ENCODE data around the gene ARL5C.
"Not testable (repeated sequence)": the region's sequence is repeated elsewhere in the genome, so short reads cannot be mapped to it uniquely, and the experiment has no call there.

The ARL5C gene

DNA sequence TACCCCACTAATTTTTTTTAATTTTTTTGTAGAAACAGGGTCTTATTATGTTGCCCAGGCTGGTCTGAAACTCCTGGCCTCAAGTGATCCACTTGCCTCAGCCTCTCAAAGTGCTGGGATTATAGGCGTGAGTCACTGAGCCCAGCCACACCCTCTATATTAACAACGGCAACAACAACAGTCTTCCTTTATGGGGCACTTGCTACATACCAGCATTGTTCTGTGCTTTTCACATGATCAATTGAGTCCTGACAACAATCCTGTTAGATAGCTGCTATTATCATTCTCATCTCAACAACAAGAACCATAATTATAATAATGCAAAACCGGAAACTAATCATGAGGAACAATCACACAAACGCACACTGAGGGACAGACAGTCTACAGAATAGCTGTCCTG, 12.6 kb upstream of the ARL5C start:
- H3K4me3 Mint-ChIP-seq = no peak overlapping the region
- H3K27me3 Mint-ChIP-seq = no peaks in the 10 kb centered on the region
- H3K4me1 Mint-ChIP-seq = peaks cover 20% of the 10 kb centered on the region
- ATAC-seq (no peak), DNase-seq (no peak)
- no peaks in the 10 kb centered on the region for H3K9me3 Mint-ChIP-seq
- H3K27ac Mint-ChIP-seq = no peak overlapping the region

DNA sequence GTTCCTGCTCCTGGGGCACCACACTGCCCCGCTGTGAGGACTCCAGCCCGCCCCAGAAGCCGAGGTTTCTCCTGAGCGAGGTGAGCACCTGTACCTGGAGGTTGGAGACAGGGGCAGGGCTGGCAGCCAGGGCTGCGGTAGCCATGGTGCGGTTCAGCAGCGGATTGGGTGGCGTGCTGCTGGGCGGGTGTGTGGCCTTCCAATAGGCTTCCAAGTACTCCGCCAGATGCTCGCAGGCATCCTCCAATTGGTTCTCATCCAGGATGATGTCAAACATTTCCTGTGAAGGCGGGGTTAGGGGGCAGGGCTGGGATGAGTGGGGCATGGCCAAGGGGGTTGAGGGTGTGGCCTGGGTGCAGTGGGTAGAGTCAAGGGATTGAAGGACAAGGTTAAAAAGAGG, 11.3 kb upstream of the ARL5C start:
- H3K4me1 Mint-ChIP-seq = peaks cover 29% of the 10 kb centered on the region
- H3K27ac Mint-ChIP-seq = peak overlapping the region in 1 of 2 donors; percentile 56
- no peak overlapping the region for H3K4me3 Mint-ChIP-seq
- no peaks in the 10 kb centered on the region for H3K27me3 Mint-ChIP-seq
- ATAC-seq = no peak
- DNase-seq = no peak
- H3K9me3 Mint-ChIP-seq = no peaks in the 10 kb centered on the region

DNA sequence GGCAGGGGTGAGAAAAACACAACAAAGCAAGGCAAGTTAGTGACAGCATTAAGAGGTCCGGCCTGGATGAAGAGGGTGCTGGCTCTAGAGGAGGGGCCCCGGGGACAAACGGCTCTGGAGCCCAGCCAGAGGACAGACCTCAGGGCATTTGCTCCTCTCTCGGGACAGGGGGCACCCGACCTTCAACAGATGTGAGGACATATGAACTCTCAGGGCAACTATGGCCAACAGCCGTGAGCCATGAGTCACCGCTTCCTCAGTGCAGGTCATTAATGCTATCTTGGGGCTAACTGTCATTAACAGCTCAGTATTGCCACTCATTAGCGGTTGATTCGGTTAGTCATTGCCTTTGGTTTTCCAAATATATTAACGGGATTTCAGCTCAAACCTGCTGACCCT, 9.7 kb upstream of the ARL5C start:
- ATAC-seq (no peak), DNase-seq (no peak)
- Mint-ChIP-seq H3K27me3 (no peaks in the 10 kb centered on the region), H3K9me3 (no peaks in the 10 kb centered on the region), H3K27ac (no peak overlapping the region), H3K4me1 (peaks cover 29% of the 10 kb centered on the region), H3K4me3 (no peak overlapping the region)

DNA sequence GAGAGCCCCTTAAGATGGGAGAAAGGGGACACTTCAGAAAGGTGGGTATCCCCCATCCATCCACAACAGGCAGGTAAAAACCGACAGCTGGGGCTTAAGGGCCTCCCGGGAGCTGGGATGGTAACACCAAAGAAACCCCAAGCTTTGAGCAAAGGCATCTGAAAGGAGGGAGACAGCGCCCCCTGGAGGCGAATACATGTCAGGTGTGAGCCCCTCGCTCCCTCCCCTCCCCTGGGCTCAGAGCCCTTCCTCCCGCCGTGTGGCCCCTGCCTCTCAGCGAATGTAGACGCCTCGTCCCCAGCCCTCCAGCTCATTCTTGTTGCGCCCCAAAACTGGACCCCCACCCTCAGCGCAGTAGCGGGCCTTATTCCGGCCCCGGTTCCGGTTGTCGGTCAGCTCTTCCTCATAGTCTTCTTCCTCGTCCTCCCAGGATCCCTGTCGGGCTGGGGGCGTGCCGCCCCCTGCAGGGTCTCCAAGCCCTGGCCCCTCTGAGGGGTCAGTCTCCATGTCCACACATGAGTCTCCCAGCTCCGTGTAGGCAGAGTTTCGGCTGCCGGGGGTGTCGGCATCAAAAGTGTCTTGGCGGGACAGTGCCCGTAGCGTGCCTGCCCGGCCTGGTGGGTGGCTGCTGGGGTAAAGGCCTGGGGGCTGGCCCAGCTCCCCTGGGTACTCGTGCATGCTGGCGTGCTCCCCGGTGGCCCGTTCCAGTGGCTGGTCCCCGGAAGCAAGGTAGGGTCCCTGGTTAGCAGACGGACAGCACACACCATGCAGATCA, 9.1 kb upstream of the ARL5C start:
- Mint-ChIP-seq H3K4me1 (peaks cover 29% of the 10 kb centered on the region), H3K27ac (no peak overlapping the region), H3K4me3 (no peak overlapping the region), H3K27me3 (no peaks in the 10 kb centered on the region), H3K9me3 (no peaks in the 10 kb centered on the region)
- ATAC-seq (peak; percentile 85), DNase-seq (peak; percentile 60 to 70)

DNA sequence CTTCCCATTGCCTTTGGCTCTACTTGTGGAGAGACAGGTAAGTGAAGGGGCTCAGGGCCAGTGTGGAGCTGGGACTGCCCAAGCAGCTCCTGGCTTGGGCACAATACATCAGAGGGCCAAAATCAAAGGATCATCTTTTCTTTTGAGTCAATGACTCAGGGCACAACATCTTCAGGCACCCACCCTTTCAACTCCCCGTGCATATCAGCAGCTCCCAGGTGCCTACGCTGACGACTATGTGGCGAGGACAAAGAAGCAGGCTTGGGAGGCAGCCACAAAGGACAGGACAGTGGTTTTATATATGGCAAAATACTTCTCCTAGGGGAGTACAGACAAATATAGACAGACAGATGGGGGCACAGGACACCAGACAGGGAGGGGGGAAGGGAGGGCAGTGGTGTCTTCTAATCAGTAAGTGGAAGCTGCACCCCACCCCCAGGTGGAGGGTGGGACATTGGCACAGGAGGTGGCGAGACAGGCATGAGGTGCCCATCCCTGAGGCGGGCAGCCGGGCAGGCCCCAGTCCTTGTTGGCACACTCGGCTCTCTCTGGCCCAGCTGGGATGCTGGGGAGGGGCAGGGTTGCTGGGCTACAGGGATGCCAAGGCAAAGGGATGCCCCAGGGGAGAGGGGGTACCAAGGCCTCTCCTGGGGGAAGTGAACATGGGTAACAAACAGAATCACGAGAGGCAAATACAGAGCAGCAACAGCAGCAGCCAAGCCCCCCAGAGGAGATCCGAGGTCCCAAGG, 7.7 kb upstream of the ARL5C start:
- DNase-seq (no peak), ATAC-seq (no peak)
- Mint-ChIP-seq H3K9me3 (no peaks in the 10 kb centered on the region), H3K4me1 (peaks cover 29% of the 10 kb centered on the region), H3K27ac (no peak overlapping the region), H3K27me3 (no peaks in the 10 kb centered on the region), H3K4me3 (no peak overlapping the region)

DNA sequence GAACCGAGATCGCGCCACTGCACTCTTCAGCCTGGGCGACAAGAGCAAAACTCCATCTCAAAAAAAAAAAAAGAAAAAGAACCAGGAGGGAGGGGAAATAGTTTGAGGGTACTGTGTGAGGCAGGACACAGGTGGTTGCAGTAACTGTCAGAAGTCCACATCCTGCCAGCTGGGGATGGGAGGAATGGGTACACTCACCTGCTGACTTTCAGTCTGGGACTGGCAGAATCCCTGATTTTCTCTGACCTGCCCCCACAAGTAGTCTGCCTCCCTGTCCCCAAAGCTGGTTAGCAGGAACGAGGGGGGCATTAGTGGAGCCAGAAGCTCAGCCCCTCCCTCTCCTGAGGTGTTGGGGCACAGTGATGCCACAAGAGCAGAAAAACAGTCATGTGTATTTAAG, 7.1 kb upstream of the ARL5C start:
- H3K4me1 Mint-ChIP-seq = peaks cover 29% of the 10 kb centered on the region
- H3K27ac Mint-ChIP-seq = peak overlapping the region in 1 of 2 donors; percentile 92
- DNase-seq (no peak), ATAC-seq (no peak)
- H3K4me3 Mint-ChIP-seq = no peak overlapping the region
- peaks cover 6% of the 10 kb centered on the region for H3K27me3 Mint-ChIP-seq
- H3K9me3 Mint-ChIP-seq = no peaks in the 10 kb centered on the region

DNA sequence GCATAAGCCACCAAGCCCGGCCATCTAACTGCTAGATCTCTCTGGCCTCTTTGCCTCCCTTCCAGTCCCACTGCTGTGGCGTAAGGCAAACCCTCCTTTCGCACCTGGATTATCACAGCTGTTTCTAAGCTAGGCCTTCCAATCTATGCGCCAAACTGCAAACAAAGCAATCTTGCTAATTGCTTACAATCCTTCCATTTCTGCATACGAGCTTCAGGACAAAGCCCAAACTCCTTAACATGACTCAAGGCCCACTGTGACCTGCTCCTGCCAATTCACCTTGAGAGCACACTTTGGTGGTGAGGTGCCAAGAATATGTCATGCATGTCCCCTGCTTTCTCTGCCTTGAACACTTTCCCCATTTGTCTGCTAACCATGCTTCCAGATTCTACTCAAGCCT, 6.0 kb upstream of the ARL5C start:
- Mint-ChIP-seq H3K4me3 (no peak overlapping the region), H3K4me1 (peaks cover 38% of the 10 kb centered on the region), H3K9me3 (no peaks in the 10 kb centered on the region)

DNA sequence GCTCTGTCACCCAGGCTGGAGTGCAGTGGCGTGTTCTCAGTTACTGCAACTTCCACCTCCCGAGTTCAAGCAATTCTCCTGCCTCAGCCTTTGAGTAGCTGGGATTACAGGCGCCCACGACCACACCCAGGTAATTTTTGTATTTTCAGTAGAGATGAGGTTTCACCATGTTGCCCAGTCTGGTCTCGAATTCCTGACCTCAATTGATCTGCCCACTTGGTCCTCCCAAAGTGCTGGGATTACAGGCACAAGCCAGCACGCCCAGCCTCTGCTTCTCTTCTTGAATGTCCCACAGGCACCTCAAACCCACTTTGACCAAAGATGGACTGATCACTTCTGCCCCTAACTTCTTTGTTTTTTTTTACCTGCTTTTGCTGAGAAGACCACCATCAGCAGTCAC, 4.6 kb upstream of the ARL5C start:
- H3K4me3 Mint-ChIP-seq = no peak overlapping the region
- no peak for ATAC-seq
- H3K27me3 Mint-ChIP-seq = peaks cover 26% of the 10 kb centered on the region
- H3K27ac Mint-ChIP-seq = no peak overlapping the region
- no peak for DNase-seq
- peaks cover 48% of the 10 kb centered on the region for H3K4me1 Mint-ChIP-seq
- H3K9me3 Mint-ChIP-seq = no peaks in the 10 kb centered on the region

More for the DNA sequence above, 6.0 kb upstream of the ARL5C start:
- no peak overlapping the region for H3K27ac Mint-ChIP-seq
- ATAC-seq = no peak
- peaks cover 12% of the 10 kb centered on the region for H3K27me3 Mint-ChIP-seq
- no peak for DNase-seq

DNA sequence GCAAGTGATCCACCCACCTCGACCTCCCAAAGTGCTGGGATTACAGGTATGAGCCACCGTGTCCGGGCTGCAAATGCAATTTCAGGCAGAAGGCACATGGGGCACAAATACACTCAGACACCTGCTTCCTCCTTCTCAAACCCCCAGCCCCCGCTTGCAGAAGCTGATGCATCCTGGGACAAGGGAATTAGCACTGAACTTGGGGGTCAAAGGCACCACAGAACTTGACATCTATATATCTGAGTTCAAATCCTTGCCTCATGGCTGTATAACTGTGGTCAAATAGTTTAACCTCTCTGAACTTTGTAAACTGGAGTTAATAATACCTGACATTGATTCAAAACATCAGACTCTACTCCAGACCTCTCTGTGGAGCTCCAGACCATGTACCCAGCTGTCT, 4.1 kb upstream of the ARL5C start:
- ATAC-seq = no peak
- no peak for DNase-seq
- Mint-ChIP-seq H3K4me1 (peaks cover 49% of the 10 kb centered on the region), H3K27me3 (peaks cover 30% of the 10 kb centered on the region), H3K9me3 (no peaks in the 10 kb centered on the region), H3K4me3 (no peak overlapping the region), H3K27ac (no peak overlapping the region)

DNA sequence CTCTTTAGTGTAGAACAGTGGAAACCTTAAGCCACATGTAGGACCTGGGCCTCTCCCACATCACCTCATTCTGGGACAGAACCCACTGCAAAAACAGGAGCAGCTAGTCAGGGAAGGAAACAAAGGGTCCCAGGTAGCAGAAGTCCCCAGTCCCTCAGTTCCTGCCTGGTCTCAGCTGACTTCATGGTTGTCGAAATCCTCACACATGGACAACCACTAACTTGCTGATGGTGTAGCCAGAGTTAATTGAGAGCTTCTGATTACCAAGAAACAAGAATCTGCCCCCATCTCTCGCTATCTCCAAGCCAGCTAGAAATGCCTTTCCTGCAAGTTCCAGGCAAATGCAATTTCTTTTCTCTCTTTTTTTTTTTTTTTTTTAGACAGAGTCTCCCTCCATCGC, 3.6 kb upstream of the ARL5C start:
- Mint-ChIP-seq H3K4me3 (no peak overlapping the region), H3K27me3 (peaks cover 33% of the 10 kb centered on the region), H3K9me3 (no peaks in the 10 kb centered on the region), H3K4me1 (peaks cover 49% of the 10 kb centered on the region), H3K27ac (no peak overlapping the region)
- ATAC-seq (no peak), DNase-seq (no peak)

DNA sequence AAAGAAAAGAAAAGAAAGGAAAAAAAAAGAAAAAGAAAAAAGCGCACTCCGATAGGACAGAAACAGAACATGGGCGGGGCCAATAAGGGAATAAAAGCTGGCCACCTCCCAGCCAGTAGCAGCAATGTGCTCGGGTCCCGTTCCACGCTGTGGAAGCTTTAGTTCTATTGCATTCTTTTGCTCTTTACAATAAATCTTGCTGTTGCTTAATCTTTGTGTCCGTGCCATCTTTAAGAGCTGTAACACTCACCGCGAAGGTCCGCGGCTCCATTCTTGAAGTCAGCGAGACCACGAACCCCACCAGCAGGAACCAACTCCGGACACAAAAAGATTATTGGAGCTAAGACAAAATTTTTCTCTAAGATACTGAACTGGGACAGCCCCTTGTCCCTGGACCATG, 3.1 kb upstream of the ARL5C start:
- H3K4me3 Mint-ChIP-seq = no peak overlapping the region
- ATAC-seq (no peak), DNase-seq (no peak)
- peaks cover 49% of the 10 kb centered on the region for H3K4me1 Mint-ChIP-seq
- H3K27ac Mint-ChIP-seq = no peak overlapping the region
- H3K9me3 Mint-ChIP-seq = no peaks in the 10 kb centered on the region
- H3K27me3 Mint-ChIP-seq = peaks cover 33% of the 10 kb centered on the region

DNA sequence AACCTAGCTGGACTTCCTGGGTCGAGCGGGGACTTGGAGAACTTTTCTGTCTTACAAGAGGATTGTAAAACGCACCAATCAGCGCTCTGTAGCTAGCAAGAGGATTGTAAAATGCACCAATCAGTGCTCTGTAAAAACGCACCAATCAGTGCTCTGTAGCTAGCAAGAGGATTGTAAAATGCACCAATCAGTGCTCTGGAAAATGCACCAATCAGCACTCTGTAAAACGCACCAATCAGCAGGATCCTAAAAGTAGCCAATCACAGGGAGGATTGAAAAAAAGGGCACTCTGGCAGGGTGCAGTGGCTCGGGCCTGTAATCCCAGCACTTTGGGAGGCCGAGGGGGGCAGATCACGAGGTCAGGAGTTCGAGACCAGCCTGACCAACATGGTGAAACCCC, 2.5 kb upstream of the ARL5C start:
- DNase-seq = not testable (repeated sequence)

DNA sequence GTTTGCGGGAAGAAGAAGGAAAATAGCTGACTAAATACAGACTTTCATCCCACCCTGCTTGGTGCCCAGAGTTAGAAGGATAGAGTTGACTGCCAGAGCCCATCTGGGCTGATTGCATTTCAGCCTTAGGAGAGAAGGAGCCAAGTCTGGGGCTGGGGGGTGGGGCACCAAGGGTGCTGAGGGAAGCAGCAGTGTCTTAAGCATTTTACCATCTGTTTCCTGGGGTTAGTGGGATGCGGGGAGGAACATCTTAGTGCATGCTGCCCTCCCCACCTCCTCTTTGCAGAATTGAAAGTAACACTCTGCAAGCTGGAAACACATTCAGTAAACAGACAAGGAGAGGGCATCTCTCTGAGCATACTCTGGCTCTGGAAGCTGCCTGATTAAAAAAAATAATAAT, 1.5 kb upstream of the ARL5C start:
- ATAC-seq (no peak), DNase-seq (no peak)
- H3K4me1 Mint-ChIP-seq = peaks cover 37% of the 10 kb centered on the region
- H3K27me3 Mint-ChIP-seq = peaks cover 33% of the 10 kb centered on the region
- H3K27ac Mint-ChIP-seq = no peak overlapping the region
- H3K4me3 Mint-ChIP-seq = no peak overlapping the region
- no peaks in the 10 kb centered on the region for H3K9me3 Mint-ChIP-seq

More for the DNA sequence above, 2.5 kb upstream of the ARL5C start:
- peaks cover 46% of the 10 kb centered on the region for H3K4me1 Mint-ChIP-seq
- not testable (repeated sequence) for H3K4me3 Mint-ChIP-seq, H3K9me3 Mint-ChIP-seq, H3K27ac Mint-ChIP-seq, ATAC-seq
- H3K27me3 Mint-ChIP-seq = peaks cover 33% of the 10 kb centered on the region

DNA sequence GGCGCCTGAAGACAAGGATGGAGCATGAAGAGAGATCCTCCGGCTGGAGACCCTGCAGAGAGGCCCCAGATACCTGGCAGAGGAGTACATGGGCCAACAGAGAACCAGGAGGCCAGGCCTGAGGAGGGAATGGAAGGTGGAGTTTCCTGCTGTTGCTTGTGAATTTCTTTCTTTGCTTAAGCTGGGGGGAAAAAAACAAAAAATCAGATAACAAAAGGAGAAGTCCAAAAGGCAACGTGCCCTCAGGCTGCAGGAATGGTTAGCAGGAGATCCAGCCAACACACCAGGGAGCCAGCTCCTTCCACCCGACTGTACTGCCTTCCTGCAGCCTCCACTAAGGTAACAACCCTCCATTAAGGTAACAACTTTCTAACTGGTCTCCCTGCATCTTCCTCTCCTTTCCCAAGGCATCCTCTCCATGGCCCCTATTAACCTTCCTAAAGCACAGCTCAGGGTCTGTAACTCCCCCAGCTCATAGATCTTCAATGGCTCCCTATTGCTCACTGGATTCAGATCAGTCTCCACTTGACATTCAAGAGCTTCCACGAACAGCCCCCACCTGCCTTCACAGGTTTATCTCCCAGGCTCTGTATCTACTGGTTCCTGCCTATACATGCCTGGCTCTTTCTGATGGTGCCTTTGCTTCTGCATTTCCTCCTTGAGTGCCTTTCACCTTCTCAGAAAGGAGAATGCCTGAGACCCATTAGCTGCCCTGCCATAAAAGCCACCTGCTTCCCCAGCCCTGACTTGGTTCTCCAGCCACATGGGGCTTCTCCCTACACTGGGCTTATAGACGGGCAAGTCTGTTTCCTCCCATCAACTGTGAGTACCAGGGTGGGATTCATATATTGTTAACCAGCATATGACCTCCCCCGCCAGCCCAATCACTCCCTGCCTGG, 725 bp upstream of the ARL5C start:
- H3K27me3 Mint-ChIP-seq = peaks cover 33% of the 10 kb centered on the region
- DNase-seq (no peak), ATAC-seq (no peak)
- no peak overlapping the region for H3K27ac Mint-ChIP-seq
- no peaks in the 10 kb centered on the region for H3K9me3 Mint-ChIP-seq
- H3K4me1 Mint-ChIP-seq = peaks cover 37% of the 10 kb centered on the region
- no peak overlapping the region for H3K4me3 Mint-ChIP-seq

DNA sequence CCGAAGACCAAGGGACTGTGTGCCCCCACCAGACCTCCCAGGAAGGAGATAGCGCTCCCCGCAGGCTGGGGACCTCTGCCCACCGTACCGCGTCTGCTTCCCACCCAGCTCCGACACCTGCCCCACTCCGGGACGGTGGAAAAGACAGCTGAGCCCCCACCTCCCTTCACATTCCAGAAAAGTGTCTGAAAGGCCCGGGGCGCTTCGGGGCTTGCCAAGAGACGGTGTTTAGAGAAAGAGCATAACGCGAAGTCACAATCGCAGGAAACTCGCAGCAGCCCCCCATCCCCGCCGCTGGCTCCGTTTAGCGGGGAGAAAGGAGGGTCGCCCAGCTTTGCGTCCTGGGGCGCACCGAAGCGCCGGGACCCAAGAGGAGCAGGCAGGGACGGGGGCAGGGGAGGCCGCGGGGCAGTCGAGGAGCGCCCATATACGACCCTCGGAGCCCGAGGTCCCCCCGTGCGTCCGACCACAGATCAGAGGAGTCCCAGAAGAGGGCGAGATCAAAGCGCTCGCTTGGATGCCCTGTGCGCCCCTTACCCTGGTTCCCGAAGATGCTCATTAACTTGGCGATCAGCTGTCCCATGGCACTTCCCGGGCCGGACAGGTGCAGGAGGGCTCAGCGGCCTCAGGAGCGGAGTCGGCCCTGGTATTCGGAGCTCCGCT, 652 bp downstream of the ARL5C start:
- peak overlapping the region; percentile 94 for H3K4me3 Mint-ChIP-seq
- peaks cover 37% of the 10 kb centered on the region for H3K4me1 Mint-ChIP-seq
- H3K27me3 Mint-ChIP-seq = peaks cover 33% of the 10 kb centered on the region
- no peaks in the 10 kb centered on the region for H3K9me3 Mint-ChIP-seq
- peak overlapping the region; percentile 57 to 65 for H3K27ac Mint-ChIP-seq
- DNase-seq = no peak
- peak; percentile 43 for ATAC-seq

All from stimulated activated naive CD8-positive, alpha-beta T cell treated with anti-CD3 and anti-CD28 coated beads, Interleukin-15, amount 100 ng/mL, for 72 hours (primary cell).